ENCODE results near the gene ZNF592.

The ZNF592 gene

GRCh38 chr15:84812842-84813241, 64.5 kb downstream of the ZNF592 start:
- no peak for DNase-seq

- DNase-seq: no peak
Observed at GRCh38 chr15:84813435-84813834, 65.0 kb downstream of the ZNF592 start.

GRCh38 chr15:84813931-84814330, 65.5 kb downstream of the ZNF592 start:
- DNase-seq: no peak

- no peak for DNase-seq
Observed at GRCh38 chr15:84814916-84815315, 66.5 kb downstream of the ZNF592 start.

GRCh38 chr15:84816694-84817465, 68.5 kb downstream of the ZNF592 start, which contains the start of gene ALPK3:
TSS of gene ALPK3 (plus strand) at chr15:84817356. CDS start at chr15:84817453, 97 bp downstream.
- DNase-seq: no peak

- DNase-seq: no peak
Observed at GRCh38 chr15:84817466-84818081, 69.2 kb downstream of the ZNF592 start.

GRCh38 chr15:84818261-84819131, 70.1 kb downstream of the ZNF592 start:
- DNase-seq: no peak

- no peak for DNase-seq
Observed at GRCh38 chr15:84819291-84819768, 70.9 kb downstream of the ZNF592 start.

- DNase-seq: no peak
Observed at GRCh38 chr15:84819791-84820190, 71.4 kb downstream of the ZNF592 start.

GRCh38 chr15:84821501-84822021, 73.2 kb downstream of the ZNF592 start:
- no peak for DNase-seq

- no peak for DNase-seq
Observed at GRCh38 chr15:84822653-84823281, 74.4 kb downstream of the ZNF592 start.

- DNase-seq: no peak
Observed at GRCh38 chr15:84823282-84823878, 75.0 kb downstream of the ZNF592 start.

GRCh38 chr15:84824260-84825007, 76.0 kb downstream of the ZNF592 start:
- DNase-seq: no peak

- DNase-seq: no peak
Observed at GRCh38 chr15:84826369-84826823, 78.0 kb downstream of the ZNF592 start.

GRCh38 chr15:84827246-84827645, 78.9 kb downstream of the ZNF592 start:
- no peak for DNase-seq

- no peak for DNase-seq
Observed at GRCh38 chr15:84828086-84828908, 79.9 kb downstream of the ZNF592 start.

GRCh38 chr15:84829428-84829827, 81.0 kb downstream of the ZNF592 start:
- no peak for DNase-seq

- no peak for DNase-seq
Observed at GRCh38 chr15:84830036-84830435, 81.6 kb downstream of the ZNF592 start.

- DNase-seq: no peak
Observed at GRCh38 chr15:84831028-84831427, 82.6 kb downstream of the ZNF592 start.

GRCh38 chr15:84831613-84832012, 83.2 kb downstream of the ZNF592 start:
- DNase-seq: no peak
